Breast epithelium (tissue), 3 donors: ENCODE results near the gene GAGE10. TPM values are rescaled to one million over a fixed set of nuclear protein-coding genes. Genes with fewer than 3 reads are reported as not detected.

Experiments used
- total RNA-seq, 3 donors: library from RNA; depleted of rRNA; stranded (reverse); fragments of >200 nt; gene quantifications; one replicate each; pipeline ENCODE4 v1.1.0, GENCODE V29; 2016

GAGE10 gene
- total RNA-seq, 3 donors from 2014 or later: not detected

Other genes with a start within 250 kb of the GAGE10 start
- 1 to 10 TPM in 2 of 3 donors, under 1 TPM in 1; 0.80 to 6.3 (median 4.3) TPM for gene CCDC120, start 244.6 kb upstream of the GAGE10 start, total RNA-seq
- 10 to 100 TPM in 1 of 3 donors, 1 to 10 TPM in 2; 5.9 to 18.4 (median 6.6) TPM for gene PRAF2, start 229.6 kb upstream of the GAGE10 start, total RNA-seq
- gene WDR45, start 223.8 kb upstream of the GAGE10 start, total RNA-seq: 100 to 1,000 TPM in 1 of 3 donors, 10 to 100 TPM in 2; 95.7 to 134 (median 98.6) TPM
- 10 to 100 TPM; 21.1 to 28.8 (median 27.8) TPM for gene GPKOW, start 179.9 kb upstream of the GAGE10 start, total RNA-seq
- gene MAGIX, start 140.9 kb upstream of the GAGE10 start, total RNA-seq: 10 to 100 TPM in 1 of 3 donors, 1 to 10 TPM in 2; 1.3 to 12.4 (median 4.9) TPM
- gene PLP2, start 131.7 kb upstream of the GAGE10 start, total RNA-seq: 10 to 100 TPM; 23.4 to 27.9 (median 27.8) TPM
- 10 to 100 TPM; 13.3 to 14.4 (median 14.0) TPM for gene PRICKLE3, start 117.3 kb upstream of the GAGE10 start, total RNA-seq
- 1 to 10 TPM; 1.0 to 2.7 (median 1.3) TPM for gene SYP, start 103.5 kb upstream of the GAGE10 start, total RNA-seq
- 1 to 10 TPM in 1 of 3 donors, under 1 TPM in 2; 0.48 to 1.8 (median 0.66) TPM for gene CACNA1F, start 70.3 kb upstream of the GAGE10 start, total RNA-seq
- gene CCDC22, start 68.2 kb upstream of the GAGE10 start, total RNA-seq: 10 to 100 TPM; 12.8 to 14.5 (median 13.1) TPM
- gene FOXP3, start 38.9 kb upstream of the GAGE10 start, total RNA-seq: under 1 TPM in 1 of 3 donors, not detected in 2; 0.16 TPM
- 1 to 10 TPM; 5.9 to 7.9 (median 7.2) TPM for gene PPP1R3F, start 33.9 kb upstream of the GAGE10 start, total RNA-seq
- gene GAGE12J, start 18.4 kb downstream of the GAGE10 start, total RNA-seq: not detected
- not detected for gene GAGE13, start 27.9 kb downstream of the GAGE10 start, total RNA-seq
- not detected for gene GAGE12C, start 228.5 kb downstream of the GAGE10 start, total RNA-seq
- gene GAGE12D, start 238.1 kb downstream of the GAGE10 start, total RNA-seq: not detected
- gene GAGE12E, start 247.6 kb downstream of the GAGE10 start, total RNA-seq: not detected